ENCODE measurements around the gene PKP3. TPM values are rescaled to one million over a fixed set of nuclear protein-coding genes. Genes with fewer than 3 reads are reported as not detected.
A peak's percentile ranks its signal among the peaks of the same experiment; 100 is the strongest.

Gene PKP3
- total and polyA plus RNA-seq, 5 donors from 2014 or later: 0.09 to 0.75 (median 0.28) TPM; not detected in 1

GRCh38 chr11:405954-406795, 12.2 kb downstream of the PKP3 start:
- Mint-ChIP-seq H3K9me3 (no peaks in the 10 kb centered on the region), H3K4me1 (peaks cover 0 to 25% (median 0%) of the 10 kb centered on the region in 4 donors), H3K4me3 (peak overlapping the region in 2 of 4 donors; percentile 26 to 54), H3K27ac (no peak overlapping the region), H3K36me3 (no peaks in the 10 kb centered on the region), H3K27me3 (no peaks in the 10 kb centered on the region)
- no peak for ATAC-seq (ENCODE audit: low read depth in 2 of 2)
- Histone ChIP-seq H3K4me1 (ENCODE audit: control insufficient read depth, insufficient read depth, low read length, poor library complexity, severe bottlenecking) (peaks cover 21% of the 10 kb centered on the region), H3K27me3 (ENCODE audit: control insufficient read depth, insufficient read depth, low read length) (no peaks in the 10 kb centered on the region), H3K36me3 (ENCODE audit: control insufficient read depth, insufficient read depth, low read length) (no peaks in the 10 kb centered on the region), H3K27ac (ENCODE audit: insufficient read depth, low read length, poor library complexity, severe bottlenecking) (peak overlapping the region; percentile 80), H3K9me3 (ENCODE audit: control insufficient read depth in 2 of 2, low read length in 2 of 2) (no peaks in the 10 kb centered on the region), H3K4me3 (ENCODE audit: low read depth, low read length) (no peak overlapping the region)
- no peak for DNase-seq

- no peaks in the 10 kb centered on the region for H3K36me3 Mint-ChIP-seq
- Histone ChIP-seq H3K4me1 (ENCODE audit: control insufficient read depth, insufficient read depth, low read length, poor library complexity, severe bottlenecking) (peaks cover 21% of the 10 kb centered on the region), H3K27ac (ENCODE audit: insufficient read depth, low read length, poor library complexity, severe bottlenecking) (peak overlapping the region; percentile 80), H3K4me3 (ENCODE audit: low read depth, low read length) (no peak overlapping the region), H3K9me3 (ENCODE audit: control insufficient read depth in 2 of 2, low read length in 2 of 2) (no peaks in the 10 kb centered on the region), H3K36me3 (ENCODE audit: control insufficient read depth, insufficient read depth, low read length) (no peaks in the 10 kb centered on the region), H3K27me3 (ENCODE audit: control insufficient read depth, insufficient read depth, low read length) (no peaks in the 10 kb centered on the region)
- H3K4me3 Mint-ChIP-seq: no peak overlapping the region
- DNase-seq (peak; percentile 92 to 97 (median 94)), ATAC-seq (ENCODE audit: low read depth in 2 of 2) (peak; percentile 88 to 90)
- H3K27me3 Mint-ChIP-seq: no peaks in the 10 kb centered on the region
- H3K9me3 Mint-ChIP-seq: no peaks in the 10 kb centered on the region
- peak overlapping the region in 1 of 3 donors; percentile 51 for H3K27ac Mint-ChIP-seq
- H3K4me1 Mint-ChIP-seq: peaks cover 0 to 25% (median 0%) of the 10 kb centered on the region in 4 donors
Observed at GRCh38 chr11:406796-407650, 13.0 kb downstream of the PKP3 start.

DNA sequence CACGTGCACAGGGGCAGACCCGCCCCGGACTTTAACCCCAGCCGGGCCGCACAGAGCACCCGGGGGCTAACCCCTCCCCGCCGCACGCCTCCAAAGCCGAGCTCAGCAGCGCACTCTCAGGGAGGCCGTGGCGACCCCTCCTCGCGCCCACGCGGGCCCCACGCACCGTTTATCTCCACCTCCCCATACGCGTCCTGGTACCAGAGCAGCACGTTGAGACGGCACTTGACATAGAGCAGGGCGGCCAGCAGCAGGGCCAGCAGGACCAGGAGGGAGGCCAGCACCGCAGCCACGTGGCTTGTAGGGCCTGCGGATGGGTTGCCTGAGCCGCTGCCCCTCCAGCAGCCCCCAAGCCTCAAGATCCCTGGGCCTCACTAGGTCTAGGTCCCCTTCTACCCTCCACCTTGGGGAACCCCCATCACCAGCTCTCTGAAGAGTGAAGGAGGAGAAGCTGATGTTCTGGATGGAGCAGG, 13.7 kb downstream of the PKP3 start:
- DNase-seq (no peak), ATAC-seq (ENCODE audit: low read depth in 2 of 2) (no peak)
- H3K4me3 Mint-ChIP-seq: peak overlapping the region in 2 of 4 donors; percentile 10 to 60
- Histone ChIP-seq H3K27me3 (ENCODE audit: control insufficient read depth, insufficient read depth, low read length) (no peaks in the 10 kb centered on the region), H3K36me3 (ENCODE audit: control insufficient read depth, insufficient read depth, low read length) (no peaks in the 10 kb centered on the region), H3K4me3 (ENCODE audit: low read depth, low read length) (no peak overlapping the region), H3K4me1 (ENCODE audit: control insufficient read depth, insufficient read depth, low read length, poor library complexity, severe bottlenecking) (peaks cover 23% of the 10 kb centered on the region), H3K27ac (ENCODE audit: insufficient read depth, low read length, poor library complexity, severe bottlenecking) (peak overlapping the region; percentile 73), H3K9me3 (ENCODE audit: control insufficient read depth in 2 of 2, low read length in 2 of 2) (no peaks in the 10 kb centered on the region)
- no peaks in the 10 kb centered on the region for H3K36me3 Mint-ChIP-seq
- H3K9me3 Mint-ChIP-seq: no peaks in the 10 kb centered on the region
- H3K4me1 Mint-ChIP-seq: peaks cover 0 to 26% (median 0%) of the 10 kb centered on the region in 4 donors
- H3K27ac Mint-ChIP-seq: peak overlapping the region in 2 of 3 donors; percentile 38 to 51
- H3K27me3 Mint-ChIP-seq: no peaks in the 10 kb centered on the region

GRCh38 chr11:408154-409007, 14.4 kb downstream of the PKP3 start:
- Mint-ChIP-seq H3K27me3 (no peaks in the 10 kb centered on the region), H3K27ac (no peak overlapping the region), H3K4me1 (peaks cover 0 to 33% (median under 1%) of the 10 kb centered on the region in 4 donors), H3K9me3 (no peaks in the 10 kb centered on the region), H3K4me3 (peak overlapping the region in 2 of 4 donors; percentile 24 to 60), H3K36me3 (no peaks in the 10 kb centered on the region)
- no peak overlapping the region for H3K4me3 ChIP-seq (ENCODE audit: low read depth, low read length)
- H3K9me3 ChIP-seq (ENCODE audit: control insufficient read depth in 2 of 2, low read length in 2 of 2): no peaks in the 10 kb centered on the region
- H3K4me1 ChIP-seq (ENCODE audit: control insufficient read depth, insufficient read depth, low read length, poor library complexity, severe bottlenecking): peaks cover 29% of the 10 kb centered on the region
- no peaks in the 10 kb centered on the region for H3K27me3 ChIP-seq (ENCODE audit: control insufficient read depth, insufficient read depth, low read length)
- no peak for ATAC-seq (ENCODE audit: low read depth in 2 of 2)
- H3K36me3 ChIP-seq (ENCODE audit: control insufficient read depth, insufficient read depth, low read length): no peaks in the 10 kb centered on the region
- no peak for DNase-seq
- H3K27ac ChIP-seq (ENCODE audit: insufficient read depth, low read length, poor library complexity, severe bottlenecking): peak overlapping the region; percentile 73

DNA sequence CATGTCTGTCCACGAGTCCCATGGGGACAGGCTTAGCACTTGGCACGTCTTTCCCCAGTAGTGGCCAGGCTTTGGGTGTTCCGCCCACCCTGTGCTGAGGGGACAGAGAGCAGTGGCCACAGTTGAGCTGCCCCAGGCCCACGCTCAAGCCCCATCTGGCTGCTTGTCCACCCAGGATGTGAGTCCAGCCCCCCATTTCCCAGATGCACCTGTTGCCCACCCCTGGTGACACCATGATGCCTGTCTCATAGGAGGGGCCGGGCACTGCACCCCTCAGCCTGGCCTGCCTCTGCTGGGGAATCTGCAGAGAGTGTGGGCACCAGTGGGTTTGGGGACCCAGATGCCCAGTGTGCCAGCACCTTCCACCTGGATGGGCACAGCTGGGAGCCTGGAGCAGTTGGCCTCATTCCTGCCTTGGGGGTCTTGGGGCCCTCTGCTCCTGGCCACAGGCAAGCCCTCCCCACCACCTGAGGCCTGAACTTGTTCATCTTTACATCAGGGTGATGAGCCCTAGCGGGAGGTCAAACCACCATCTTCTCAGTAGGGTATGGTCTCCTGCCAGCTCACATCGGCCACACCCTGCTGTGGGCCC, 15.1 kb downstream of the PKP3 start:
- Histone ChIP-seq H3K9me3 (ENCODE audit: control insufficient read depth in 2 of 2, low read length in 2 of 2) (no peaks in the 10 kb centered on the region), H3K36me3 (ENCODE audit: control insufficient read depth, insufficient read depth, low read length) (no peaks in the 10 kb centered on the region), H3K27ac (ENCODE audit: insufficient read depth, low read length, poor library complexity, severe bottlenecking) (peak overlapping the region; percentile 33), H3K4me1 (ENCODE audit: control insufficient read depth, insufficient read depth, low read length, poor library complexity, severe bottlenecking) (peaks cover 35% of the 10 kb centered on the region), H3K27me3 (ENCODE audit: control insufficient read depth, insufficient read depth, low read length) (no peaks in the 10 kb centered on the region), H3K4me3 (ENCODE audit: low read depth, low read length) (no peak overlapping the region)
- Mint-ChIP-seq H3K9me3 (no peaks in the 10 kb centered on the region), H3K27me3 (no peaks in the 10 kb centered on the region), H3K27ac (no peak overlapping the region), H3K4me1 (peaks cover 0 to 34% (median 1%) of the 10 kb centered on the region in 4 donors), H3K36me3 (no peaks in the 10 kb centered on the region), H3K4me3 (peak overlapping the region in 1 of 4 donors; percentile 60)
- DNase-seq (no peak), ATAC-seq (ENCODE audit: low read depth in 2 of 2) (no peak)

- no peak overlapping the region for H3K27ac ChIP-seq (ENCODE audit: insufficient read depth, low read length, poor library complexity, severe bottlenecking)
- H3K4me3 ChIP-seq (ENCODE audit: low read depth, low read length): no peak overlapping the region
- no peaks in the 10 kb centered on the region for H3K27me3 ChIP-seq (ENCODE audit: control insufficient read depth, insufficient read depth, low read length)
- Mint-ChIP-seq H3K27me3 (no peaks in the 10 kb centered on the region), H3K4me3 (peak overlapping the region in 2 of 4 donors; percentile 10 to 60), H3K9me3 (no peaks in the 10 kb centered on the region), H3K4me1 (peaks cover 0 to 41% (median 6%) of the 10 kb centered on the region in 4 donors), H3K27ac (no peak overlapping the region), H3K36me3 (peaks cover 6% of the 10 kb centered on the region)
- H3K4me1 ChIP-seq (ENCODE audit: control insufficient read depth, insufficient read depth, low read length, poor library complexity, severe bottlenecking): peaks cover 41% of the 10 kb centered on the region
- no peak for DNase-seq
- no peaks in the 10 kb centered on the region for H3K9me3 ChIP-seq (ENCODE audit: control insufficient read depth in 2 of 2, low read length in 2 of 2)
- no peaks in the 10 kb centered on the region for H3K36me3 ChIP-seq (ENCODE audit: control insufficient read depth, insufficient read depth, low read length)
- ATAC-seq (ENCODE audit: low read depth in 2 of 2): no peak
Observed at GRCh38 chr11:409600-410483, 15.8 kb downstream of the PKP3 start.
